H1 (cell line): ENCODE results near the gene TSC2. TPM values are rescaled to one million over a fixed set of nuclear protein-coding genes. Genes with fewer than 3 reads are reported as not detected.

Experiments used
- EP300 ChIP-seq, 2 experiments: IDR thresholded peaks; 1 replicate in 1 of 2; 2 replicates in 1 of 2; pipeline ENCODE4 v1.6.1; 2011 to 2012; ENCODE audit warnings: low read depth in 2 of 2, low read length in 2 of 2, mild to moderate bottlenecking in 2 of 2, borderline replicate concordance in 1 of 2, inconsistent platforms in 1 of 2, moderate library complexity in 1 of 2
- polyA plus RNA-seq, 7 experiments: library from polyadenylated mRNA; depleted of rRNA in 3 of 7; stranded (reverse) in 5 of 7; unstranded in 2 of 7; fragments of >200 nt in 5 of 7; fragments of 200-250 nt in 2 of 7; gene quantifications; 1 replicate in 5 of 7; 2 replicates in 1 of 7; 4 replicates in 1 of 7; pipeline versions ENCODE4 v1.2.1 to v1.2.3, GENCODE V29; 2011 to 2013; ENCODE audit warnings: missing spikeins in 2 of 7, mixed read lengths in 2 of 7
- total RNA-seq: library from RNA; stranded (reverse); fragmentation: NEBNext Ultra II Directional; extraction: Animal tissue kit (Norgen Biotek cat#: 25700); gene quantifications from 2 replicates; pipeline ENCODE4 v1.2.1, GENCODE V29; 2021

TSC2 gene
- total and polyA plus RNA-seq, 2 of the 8 experiments (the other 6 are each of a cell fraction or from before 2014, with no cell fraction given), result 65.9 to 96.6 TPM

GRCh38 chr16:2025878-2026460 is 21.8 kb upstream of the TSC2 start (continued):
- no peak for TF ChIP-seq EP300 (IDR thresholded peaks at IDR 0.05; ENCODE audit: borderline replicate concordance in 1 of 2, low read depth in 2 of 2, low read length in 2 of 2)
